Renal cortical epithelial cell (primary cell): ENCODE results near the gene DNAL1. TPM values are rescaled to one million over a fixed set of nuclear protein-coding genes. Genes with fewer than 3 reads are reported as not detected.

Experiments used
- DNase-seq: peaks from one replicate; pipeline ENCODE4 v3.0.0-alpha.2; 2011; ENCODE audit warnings: low read depth
- total RNA-seq: library from RNA; depleted of rRNA; stranded (reverse); fragments of >200 nt; gene quantifications from 2 replicates; pipeline ENCODE4 v1.2.3, GENCODE V29; 2014

DNAL1 gene
- total RNA-seq, 1 donor from 2014 or later: 25.2 TPM

DNA sequence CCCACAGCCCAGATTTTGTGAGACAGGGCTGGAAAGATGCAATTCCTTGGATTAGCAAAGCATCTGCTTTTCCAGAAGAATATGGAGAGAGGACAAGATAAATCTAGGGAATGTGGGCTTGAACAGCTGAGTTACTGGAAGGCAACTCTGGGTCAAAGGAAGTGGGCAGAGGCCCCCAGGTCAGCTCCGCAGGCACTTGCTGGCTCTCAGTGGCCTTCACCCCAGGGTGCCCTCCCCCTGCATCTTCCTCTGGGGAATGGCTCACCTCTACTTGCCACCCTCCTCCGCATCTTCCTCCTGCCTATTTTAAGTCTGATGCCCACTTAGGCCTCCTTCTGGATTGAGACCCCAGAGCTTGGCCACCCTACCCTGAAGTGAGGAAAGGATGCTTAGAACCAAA, 79.9 kb downstream of the DNAL1 start:
- DNase-seq: no peak

DNA sequence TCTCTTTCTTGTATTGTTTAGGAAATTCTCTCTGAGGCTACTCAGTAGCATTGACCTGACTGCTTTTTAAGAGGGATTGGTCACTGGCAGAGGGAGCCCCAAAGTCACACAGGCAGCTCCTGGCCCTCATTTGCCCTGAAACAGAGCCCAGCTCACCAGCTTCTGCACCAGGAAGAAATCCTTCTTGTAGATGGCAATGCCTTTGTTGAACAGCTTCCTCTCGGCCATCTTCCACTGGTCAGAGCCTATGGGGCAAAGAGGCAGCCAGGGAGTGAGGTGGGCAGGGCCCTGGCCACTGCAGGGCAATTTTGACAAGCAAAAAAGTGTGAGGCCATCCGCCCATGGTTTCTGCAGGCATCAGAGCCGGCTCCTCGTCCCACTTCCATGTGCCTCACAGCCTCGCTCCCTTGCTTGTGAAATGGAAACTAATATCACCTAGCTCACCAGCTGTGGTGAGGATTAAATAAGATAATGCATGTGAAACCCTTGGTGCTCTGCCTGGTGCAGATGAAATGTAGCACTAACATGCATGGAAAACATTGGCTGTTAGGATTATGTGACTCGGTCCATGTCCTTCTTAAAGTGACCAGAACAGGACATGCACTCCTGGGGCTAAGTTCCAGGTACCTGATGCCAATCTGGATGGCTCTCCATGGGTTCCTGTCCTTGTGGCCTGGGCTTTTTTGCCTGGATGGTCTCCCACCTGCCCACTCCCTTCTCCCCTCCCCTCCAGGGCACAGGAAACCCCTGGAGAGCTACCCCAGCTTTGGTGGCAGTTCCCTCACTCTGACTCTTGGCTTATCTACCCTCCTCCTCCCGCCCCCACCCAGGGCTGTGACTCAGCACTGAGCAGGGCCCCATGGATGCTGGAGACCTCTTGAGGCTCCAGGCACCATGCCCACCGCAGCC, 80.6 kb downstream of the DNAL1 start:
- DNase-seq: no peak

DNA sequence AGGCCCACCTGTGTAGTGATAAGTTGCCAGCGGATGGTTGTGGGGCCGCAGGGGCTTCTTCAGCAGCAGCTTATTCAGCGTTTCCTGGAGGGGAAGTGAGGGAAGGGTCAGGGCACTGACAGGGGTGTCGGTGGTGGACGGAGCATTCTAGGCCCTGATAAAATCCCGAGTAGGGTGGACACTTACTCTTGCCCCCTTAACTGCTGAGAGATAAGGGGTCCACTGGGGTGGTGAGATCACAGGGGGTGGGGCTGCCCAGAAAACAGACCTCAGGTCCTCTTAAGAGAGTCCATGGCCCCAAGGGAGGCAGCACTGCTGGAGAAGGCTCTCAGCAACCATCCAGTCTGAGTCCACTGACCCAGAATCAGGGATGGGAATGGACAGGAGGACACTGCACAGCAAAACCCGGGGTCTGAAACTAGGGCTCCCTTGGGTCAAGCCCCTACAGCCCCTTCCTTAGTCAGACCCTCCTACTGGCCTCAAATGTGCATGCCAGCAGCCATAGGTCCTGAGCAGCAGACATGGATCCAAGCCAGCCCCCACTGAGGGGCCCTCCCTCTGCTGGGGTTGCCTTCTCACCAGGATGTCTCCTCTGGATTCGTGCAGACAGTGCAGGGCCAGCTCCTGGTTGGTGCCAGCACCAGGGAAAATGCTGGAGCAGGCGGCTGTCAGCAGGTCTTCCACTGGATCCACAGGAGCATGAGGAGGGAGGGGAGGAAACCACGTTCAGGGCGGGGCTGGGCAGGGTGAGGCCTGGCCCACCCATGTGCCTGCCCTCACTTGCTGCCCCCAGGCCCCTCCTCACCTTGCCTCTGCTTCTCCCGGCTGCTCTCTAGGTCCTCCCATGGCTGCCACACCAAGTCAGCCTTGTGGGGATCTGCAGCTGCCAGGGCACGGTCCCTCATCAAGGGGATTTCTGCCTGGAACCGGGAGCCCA, 81.5 kb downstream of the DNAL1 start:
- no peak for DNase-seq

DNA sequence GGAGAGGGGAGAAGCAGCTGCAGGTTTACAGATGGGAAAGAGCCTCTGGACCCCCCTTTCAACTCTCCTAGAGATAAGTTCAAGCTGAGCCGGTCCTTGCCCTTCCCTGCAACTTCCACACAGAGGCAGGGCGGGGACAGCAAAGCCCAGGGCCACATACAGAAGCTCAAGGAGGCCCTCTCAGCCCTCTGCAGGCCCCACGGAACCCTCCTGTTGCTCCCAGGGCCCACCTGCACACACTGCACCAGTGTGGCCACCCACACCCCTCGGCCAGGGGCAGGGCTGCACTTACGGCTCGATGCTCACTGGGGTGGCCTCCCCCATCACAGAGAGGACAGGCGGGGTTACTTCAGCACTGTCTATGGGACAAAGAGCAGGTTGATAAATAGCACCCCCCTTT, 82.4 kb downstream of the DNAL1 start:
- DNase-seq: no peak

DNA sequence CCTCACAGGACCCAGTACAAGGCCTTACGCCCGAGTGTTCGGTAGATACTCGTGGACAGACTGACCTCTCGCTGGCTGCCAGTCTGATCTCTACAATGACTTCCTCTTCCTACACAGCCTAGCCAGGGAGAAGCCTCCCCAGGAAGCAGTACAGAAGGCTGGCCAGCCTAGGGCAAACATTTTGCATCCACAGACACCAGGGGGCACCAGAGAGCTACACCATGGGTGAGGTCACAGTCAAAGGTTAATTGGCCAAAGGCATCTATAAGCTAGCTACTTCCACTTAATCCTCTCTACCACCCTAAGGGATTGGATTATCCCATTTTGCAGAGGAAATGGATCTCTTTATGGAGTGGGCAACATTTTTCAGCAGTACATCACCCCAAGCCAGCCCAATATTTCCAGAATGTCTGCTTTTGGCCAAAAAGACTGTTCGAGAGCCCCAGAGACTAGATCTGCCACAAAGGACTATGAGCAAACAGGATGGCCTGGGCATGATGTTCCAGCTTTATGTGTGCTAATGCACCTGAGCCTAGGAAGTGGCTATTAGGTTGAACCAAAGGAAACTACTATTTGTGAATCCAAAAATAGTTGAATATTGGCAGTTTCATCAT, 84.0 kb downstream of the DNAL1 start:
- DNase-seq: peak; percentile 67

DNA sequence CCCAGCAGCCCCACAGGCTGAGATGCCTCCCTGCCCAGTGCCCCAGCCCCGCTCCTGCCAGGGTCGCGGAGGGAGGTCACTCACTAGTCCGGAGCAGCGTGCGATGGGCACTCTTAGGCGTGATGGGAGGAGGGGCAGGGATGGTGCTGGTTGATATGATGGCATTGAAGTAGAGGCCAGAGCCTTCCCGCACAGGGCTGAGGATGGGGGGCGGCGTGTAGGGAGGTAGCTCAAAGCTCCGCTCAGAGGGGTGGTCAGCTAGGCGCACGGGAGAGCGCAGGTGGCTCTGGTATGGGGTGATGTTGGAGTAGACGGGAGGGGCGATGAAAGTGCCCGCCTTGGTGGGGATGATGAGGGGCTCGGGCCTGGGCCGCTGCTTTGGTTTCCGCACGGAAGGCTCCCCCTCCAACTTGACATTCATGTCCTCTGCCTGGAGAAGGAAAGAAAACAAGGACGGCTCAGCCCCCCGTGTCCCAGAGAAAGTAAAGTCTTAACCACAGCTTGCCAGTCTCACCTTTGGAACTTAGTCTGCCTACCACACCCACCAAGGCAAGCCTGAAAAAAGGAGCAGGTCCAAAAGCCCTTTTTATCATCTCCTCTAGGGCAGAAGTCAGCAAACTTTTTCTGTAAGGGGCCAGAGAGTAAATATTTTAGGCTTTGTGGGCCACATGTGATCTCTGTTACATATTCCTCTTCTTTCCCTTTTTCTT, 84.9 kb downstream of the DNAL1 start:
- DNase-seq: no peak

DNA sequence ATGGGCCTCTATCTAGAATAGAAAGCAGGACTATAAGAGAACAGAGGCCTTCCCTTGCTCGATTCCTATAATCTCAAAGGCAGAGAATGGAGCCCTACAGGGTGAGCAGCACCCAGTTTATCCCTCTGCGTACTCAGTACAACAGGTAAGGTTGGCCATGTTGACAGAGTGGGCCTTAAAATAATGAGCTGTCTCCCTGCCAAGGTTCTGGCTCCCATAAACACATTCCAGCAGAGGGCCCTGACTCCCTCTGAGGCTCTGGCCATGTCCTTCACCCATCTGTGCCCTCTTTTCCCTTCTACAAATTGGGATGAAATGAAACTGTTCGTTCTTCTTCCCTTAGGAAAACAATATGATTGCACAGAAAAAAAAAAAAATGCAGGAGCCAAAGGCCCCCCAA, 86.3 kb downstream of the DNAL1 start:
- DNase-seq: no peak

DNA sequence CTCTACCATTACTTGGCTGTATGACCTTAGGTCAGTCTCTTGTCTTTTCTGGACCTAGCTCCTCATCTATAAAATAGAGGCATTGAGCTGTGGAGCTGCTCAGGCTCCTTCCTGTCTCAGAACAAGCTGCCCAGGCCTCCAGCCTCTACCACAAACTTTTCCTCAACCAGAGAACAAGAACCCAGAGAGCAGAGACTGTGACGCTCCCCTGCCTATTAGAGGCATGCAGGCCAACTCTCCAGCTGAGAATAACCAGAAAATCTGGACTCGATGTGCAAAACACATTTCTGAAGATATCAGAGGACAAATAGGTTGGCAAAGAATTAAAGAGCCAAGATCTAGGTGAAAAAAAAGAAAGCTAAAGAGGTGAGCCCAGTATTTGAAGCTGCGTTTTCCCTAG, 87.2 kb downstream of the DNAL1 start:
- DNase-seq: no peak

DNA sequence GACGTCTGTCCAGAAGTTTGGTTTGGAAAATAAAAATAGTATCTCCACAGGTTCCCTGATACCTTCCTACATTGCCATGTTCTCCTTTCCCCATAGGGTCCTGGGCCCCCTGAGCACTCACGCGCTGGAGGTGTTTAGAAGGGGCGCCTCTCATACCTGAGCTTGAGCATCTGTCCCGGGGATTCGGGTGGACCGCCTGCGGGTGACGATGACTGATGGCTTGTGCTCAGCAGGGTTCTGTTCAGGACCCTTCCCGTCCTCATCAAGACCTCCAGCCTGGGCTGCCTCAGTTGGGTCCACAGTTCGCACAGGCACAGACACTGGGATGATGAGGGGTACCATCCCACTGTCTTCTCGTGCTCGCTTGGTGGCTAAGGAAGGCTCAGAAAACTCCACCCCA, 92.1 kb downstream of the DNAL1 start:
- DNase-seq: no peak

DNA sequence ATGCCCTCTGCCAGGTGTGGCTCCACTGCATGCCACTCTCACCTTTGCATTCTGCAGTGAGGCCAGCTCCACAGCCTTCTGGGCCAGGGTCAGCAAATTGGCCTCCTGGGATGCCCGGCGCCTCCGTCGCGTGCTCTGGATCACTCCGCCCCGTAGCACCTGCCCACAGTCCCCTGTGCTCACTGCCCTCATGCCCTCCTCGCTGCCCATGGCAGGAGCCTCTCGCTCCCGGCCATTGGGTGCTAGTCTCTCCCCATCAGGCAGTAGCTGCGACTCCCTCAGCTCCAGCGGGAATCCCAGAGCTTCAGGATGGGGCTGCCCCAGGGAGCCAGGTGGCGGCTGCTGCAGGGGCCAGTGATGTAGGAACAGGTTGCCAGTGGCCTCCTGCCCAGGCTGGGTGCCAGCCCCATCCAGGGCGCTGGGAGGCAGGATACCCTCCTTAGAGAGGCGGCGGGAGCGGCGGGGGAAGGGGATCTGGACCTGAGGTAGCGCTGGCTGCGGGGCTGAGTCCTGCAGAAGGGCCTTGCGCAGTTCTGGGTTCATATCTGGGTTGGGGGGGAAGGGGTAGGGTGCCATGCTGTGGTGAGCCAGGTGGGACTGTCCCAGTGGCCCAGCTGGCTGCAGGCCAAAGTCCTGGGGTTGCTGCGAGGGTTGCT, 93.9 kb downstream of the DNAL1 start:
- DNase-seq: no peak

DNA sequence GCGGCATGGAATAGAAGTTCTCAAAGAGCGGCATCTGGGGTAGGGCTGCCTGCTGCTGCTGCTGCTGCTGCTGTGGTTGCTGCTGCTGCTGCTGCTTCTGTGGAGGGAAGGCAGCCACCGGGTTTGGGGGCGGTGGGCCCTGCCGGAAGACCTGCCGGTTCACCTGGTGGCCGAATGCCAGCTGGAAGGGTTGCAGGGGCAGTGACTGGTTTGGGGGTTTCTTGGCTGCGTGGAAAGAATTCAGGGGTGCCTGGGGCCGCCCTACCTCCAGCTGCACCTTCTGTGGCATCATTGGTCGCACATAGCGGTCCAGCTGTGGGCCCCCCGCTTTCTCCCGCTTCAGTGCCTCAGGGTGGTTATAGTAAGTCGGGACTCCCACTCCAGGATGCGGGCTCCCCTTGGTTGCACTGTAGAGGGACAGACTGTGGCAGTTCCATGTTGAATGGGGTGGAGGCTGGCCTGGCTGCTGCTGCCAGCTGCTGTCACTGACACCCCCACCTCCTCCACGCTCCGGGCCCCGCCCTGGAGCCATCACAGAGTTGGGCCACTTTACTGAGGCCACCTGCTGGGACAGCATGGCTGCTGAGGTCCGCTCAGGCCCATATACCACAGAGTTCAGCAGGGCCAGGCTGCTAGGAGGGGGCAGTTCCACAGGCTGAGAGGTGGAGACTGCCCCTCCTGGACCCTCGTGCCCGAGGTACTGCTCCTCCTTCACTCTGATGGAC, 94.5 kb downstream of the DNAL1 start:
- no peak for DNase-seq

DNA sequence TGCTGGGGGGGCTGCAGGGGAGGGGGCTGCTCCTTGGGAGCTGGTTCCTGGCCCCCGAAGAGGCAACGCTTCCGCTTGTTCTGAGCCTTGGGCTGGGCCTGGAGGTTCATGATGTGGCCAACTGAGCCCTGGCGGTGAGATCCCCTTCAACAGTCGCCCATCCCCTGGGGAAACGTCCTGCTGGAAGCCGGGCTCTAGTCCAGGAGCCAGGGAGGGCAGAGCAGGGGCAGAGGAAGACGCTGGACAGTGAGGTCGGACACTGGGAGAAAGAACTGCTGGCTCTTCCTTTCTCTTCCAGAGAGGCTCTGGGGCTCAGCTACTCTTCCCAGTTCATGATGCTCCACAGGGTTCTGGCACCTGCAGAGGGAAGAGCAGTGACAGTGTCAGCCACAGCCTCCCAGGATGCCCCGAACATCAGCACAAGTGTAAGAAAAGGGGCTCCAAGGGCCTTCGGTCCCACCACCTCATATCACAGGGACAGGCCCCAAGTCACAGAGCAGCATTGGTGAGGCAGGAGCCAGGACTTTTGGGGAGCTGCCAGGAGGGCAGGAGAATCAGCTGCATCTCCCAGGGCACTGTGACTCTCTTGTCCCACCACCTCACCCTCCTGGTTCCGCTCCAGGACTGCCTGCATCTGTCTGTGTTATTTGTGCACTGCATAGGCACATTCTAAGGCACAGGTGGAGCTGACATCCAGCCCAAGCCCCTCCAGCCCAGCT, 95.3 kb downstream of the DNAL1 start:
- DNase-seq: no peak

DNA sequence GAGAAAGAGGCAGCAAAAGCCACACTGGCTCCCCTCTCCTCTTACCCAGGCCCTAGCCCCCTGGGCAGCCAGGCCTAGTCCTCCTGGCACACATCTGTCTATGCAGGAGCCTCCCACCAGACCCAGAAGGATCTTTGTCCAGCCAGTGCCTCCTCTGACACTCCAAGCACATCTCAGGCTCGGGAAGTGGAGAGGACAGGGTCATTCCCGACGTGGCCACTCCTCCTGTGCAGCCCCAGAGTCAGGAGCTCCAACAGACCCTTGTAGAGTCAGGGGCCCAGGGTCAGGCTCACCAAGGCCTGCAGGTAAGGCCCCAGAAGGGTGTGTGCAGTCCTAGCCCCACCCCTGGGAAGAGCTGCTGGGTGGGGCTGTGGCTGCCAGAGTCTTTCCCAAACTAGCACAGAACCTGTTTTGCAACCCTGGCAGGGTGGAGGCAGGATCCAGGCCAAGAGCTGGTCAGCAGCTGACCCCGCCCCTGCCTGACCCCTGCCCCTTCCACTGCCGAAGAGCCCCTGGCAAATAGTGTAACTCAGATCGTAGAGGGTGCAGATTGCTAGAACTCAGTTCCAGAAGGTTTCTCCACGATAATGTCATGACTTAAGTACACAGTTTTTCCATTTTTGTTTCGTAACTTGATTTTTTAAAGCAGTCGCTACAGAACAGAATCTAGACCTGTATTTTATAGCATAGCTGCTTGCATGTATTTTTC, 96.0 kb downstream of the DNAL1 start:
- DNase-seq: peak; percentile 47

DNA sequence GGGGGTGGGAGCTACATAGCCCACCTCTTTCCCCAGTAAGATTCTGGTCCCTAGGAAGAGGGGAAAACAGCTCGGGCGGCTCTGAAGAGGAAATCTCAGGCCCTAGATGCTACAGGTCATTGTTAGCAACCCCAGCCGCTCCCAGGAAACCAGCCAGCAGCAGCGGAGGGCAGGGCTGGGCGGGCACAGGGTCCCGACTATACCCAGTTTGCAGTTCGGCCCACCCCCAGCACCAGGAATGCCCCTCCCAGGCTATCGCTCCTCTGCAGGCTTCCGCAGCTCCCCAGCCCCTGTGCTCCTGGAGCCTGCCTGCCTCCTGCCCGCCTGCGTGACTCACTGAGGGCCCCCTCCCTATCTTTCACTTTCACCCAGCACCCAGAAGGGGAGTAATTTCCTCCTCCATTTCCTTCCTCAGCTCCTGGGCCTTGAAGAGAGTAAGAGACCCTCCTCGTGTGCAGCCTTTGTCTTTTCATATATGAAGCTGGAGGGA, 96.6 kb downstream of the DNAL1 start:
- DNase-seq: peak; percentile 75

DNA sequence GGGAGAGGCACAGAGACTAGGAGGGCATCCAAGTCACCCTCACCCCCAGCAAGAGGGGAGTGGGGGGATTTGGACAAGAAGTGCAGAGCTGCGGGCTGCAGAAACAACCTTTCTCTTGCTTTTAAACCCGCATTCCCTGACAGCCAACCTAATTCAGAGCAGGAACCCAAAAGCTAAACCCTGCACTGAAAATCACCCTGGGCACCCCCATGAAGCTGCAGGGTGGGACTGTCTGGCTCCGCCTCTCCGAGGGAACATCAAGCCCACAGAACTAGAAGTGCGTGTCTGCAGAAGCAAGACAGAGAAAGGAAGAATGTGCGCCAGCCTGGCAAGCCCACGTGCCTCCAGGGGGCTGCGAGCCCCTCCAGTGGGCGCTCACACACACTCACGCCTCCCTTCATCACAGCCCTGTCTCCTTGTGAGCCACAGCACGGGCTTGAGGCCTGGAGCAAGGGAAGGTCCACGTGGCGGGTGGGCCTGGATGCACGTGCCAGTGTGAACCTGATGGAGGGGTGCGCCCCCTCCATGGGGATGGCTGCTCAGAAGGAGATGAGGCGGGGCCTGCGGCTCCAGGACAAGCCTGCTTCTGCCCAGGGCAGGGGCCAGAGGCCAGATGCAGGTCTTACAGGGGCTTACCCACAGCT, 97.2 kb downstream of the DNAL1 start:
- no peak for DNase-seq

DNA sequence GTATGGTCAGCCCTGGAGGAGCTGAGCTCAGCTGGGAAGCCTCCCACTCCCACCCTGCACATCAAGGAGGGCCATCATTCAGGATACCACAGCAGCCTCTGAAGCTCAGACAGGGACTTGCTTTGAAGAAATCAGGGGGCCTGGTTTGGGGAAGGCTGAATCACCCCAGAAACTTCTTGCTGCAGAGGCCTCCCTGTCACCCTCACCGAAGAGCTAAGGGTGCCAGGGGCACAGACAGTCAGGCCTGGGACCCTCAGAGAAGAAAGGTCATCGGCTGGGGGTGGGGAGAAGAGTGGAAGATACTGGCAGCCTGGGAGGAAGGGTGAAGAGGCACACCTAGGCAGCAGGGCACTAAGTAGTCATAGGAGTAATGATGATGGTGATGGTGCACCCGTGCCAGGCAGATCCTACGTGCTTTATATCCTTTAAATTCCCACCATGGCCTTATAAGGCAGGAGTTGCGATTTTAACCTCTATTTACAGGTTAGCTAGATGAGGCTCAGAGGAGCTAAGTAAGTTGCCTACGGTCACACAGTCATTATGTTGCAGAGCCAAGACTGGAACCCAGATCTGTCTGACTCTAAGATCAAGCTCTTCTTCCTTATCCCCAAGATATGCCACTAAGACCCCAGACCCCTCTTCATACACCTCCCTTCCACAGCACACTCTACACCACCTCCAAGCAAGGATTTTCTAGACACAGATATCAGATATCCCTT, 97.9 kb downstream of the DNAL1 start:
- no peak for DNase-seq

DNA sequence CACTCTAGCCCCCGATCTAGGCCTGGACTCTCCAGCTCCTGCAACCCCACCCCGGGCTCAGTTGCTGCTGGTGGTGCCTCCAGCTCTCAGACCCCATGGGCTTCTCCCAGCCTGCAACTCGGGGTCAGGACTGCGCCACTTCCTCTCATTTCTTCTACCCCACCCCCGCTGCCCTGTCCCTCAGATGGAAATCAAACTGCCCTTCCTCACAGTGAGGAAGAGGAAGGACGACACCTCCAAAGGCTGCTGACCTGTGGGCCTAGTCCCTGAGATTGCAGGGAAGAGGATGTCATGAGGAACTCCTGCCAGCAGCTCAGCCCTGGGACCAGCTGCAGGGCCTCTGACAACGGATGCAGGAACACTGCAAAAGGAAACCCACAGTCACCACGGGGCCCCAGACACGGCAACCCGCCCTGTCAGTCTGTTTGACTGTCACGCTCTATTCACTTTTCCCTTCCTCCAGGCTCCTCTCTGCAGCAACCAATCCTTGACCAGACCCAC, 98.7 kb downstream of the DNAL1 start:
- DNase-seq: no peak
